Kidney epithelial cell (primary cell): ENCODE data around the gene LOX. TPM values are rescaled to one million over a fixed set of nuclear protein-coding genes. Genes with fewer than 3 reads are reported as not detected.

Experiments used
- DNase-seq: peaks from one replicate; pipeline ENCODE4 v3.0.0-alpha.2; 2010; ENCODE audit warnings: low read depth
- H3K27me3 ChIP-seq: 2 replicates; pipeline ENCODE4 v1.6.0; 2011; ENCODE audit warnings: low read length; ENCODE audit not compliant: control insufficient read depth, insufficient read depth
- H3K36me3 ChIP-seq: 2 replicates; pipeline ENCODE4 v1.5.1; 2011; ENCODE audit warnings: low read length; ENCODE audit not compliant: control insufficient read depth, insufficient read depth
- H3K4me3 ChIP-seq: 2 replicates; pipeline ENCODE4 v1.5.1; 2011; ENCODE audit warnings: low read depth, mild to moderate bottlenecking, control low read depth, low read length
- CTCF ChIP-seq: IDR thresholded peaks from 2 replicates; pipeline ENCODE4 v1.5.1; 2011; ENCODE audit warnings: mild to moderate bottlenecking, moderate library complexity, low read length, control low read depth, inconsistent platforms; ENCODE audit not compliant: insufficient read depth, poor library complexity, severe bottlenecking
- total RNA-seq: library from RNA; depleted of rRNA; stranded (reverse); fragments of >200 nt; gene quantifications from 2 replicates; pipeline ENCODE4 v1.2.3, GENCODE V29; 2015

LOX gene
- 9.0 and 13.2 TPM in 2 replicates for total RNA-seq

GRCh38 chr5:122078116-122079110, at the start of gene LOX:
Gene LOX, minus strand, starts transcription at chr5:122078259. Its CDS starts 274 bp downstream, at chr5:122077985.
- no peaks in the 10 kb centered on the region for H3K27me3 ChIP-seq
- H3K4me3 ChIP-seq: peak within 1 kb of the TSS; percentile 56
- no peak for DNase-seq
- H3K36me3 ChIP-seq: no peaks in the 10 kb centered on the region
- no peak for TF ChIP-seq CTCF

- no peak for TF ChIP-seq CTCF
- H3K4me3 ChIP-seq: no peak overlapping the region
- H3K36me3 ChIP-seq: no peaks in the 10 kb centered on the region
- H3K27me3 ChIP-seq: no peaks in the 10 kb centered on the region
- no peak for DNase-seq
Observed at GRCh38 chr5:122126756-122127321, 48.8 kb upstream of the LOX start.

GRCh38 chr5:122126177-122126755, 48.2 kb upstream of the LOX start:
- no peak for TF ChIP-seq CTCF
- DNase-seq: peak; percentile 57
- H3K27me3 ChIP-seq: no peaks in the 10 kb centered on the region
- no peak overlapping the region for H3K4me3 ChIP-seq
- H3K36me3 ChIP-seq: no peaks in the 10 kb centered on the region

GRCh38 chr5:122124766-122125165, 46.7 kb upstream of the LOX start:
- TF ChIP-seq CTCF: no peak
- Histone ChIP-seq H3K27me3 (no peaks in the 10 kb centered on the region), H3K36me3 (no peaks in the 10 kb centered on the region), H3K4me3 (no peak overlapping the region)
- no peak for DNase-seq

- peak; percentile 71 for DNase-seq
- no peak for TF ChIP-seq CTCF
- Histone ChIP-seq H3K4me3 (no peak overlapping the region), H3K27me3 (no peaks in the 10 kb centered on the region), H3K36me3 (no peaks in the 10 kb centered on the region)
Observed at GRCh38 chr5:122121479-122122465, 43.7 kb upstream of the LOX start.
